ENCODE results near the gene ABO.
A peak's percentile ranks its signal among the peaks of the same experiment; 100 is the strongest.
"Not testable (repeated sequence)": the region's sequence is repeated elsewhere in the genome, so short reads cannot be mapped to it uniquely, and the experiment has no call there.

ABO gene

GRCh38 chr9:133251773-133252172 lies 23.2 kb downstream of the ABO start:
- in situ Hi-C loops (cut with MboI; ENCODE audit: low sequenced_read_pairs, unreplicated experiment): no loop called here
- TF ChIP-seq CTCF (IDR thresholded peaks at IDR 0.05; ENCODE audit: borderline replicate concordance, control extremely low read depth, extremely low read depth, insufficient read depth, missing control alignments): no peak
- peak; percentile 25 for DNase-seq (ENCODE audit: low spot score)

GRCh38 chr9:133251221-133251620 lies 23.8 kb downstream of the ABO start:
- in situ Hi-C loops (cut with MboI; ENCODE audit: low sequenced_read_pairs, unreplicated experiment); DNase-seq (ENCODE audit: low spot score): not testable (repeated sequence)

- no peak for DNase-seq (ENCODE audit: low spot score)
- no peak for TF ChIP-seq CTCF (IDR thresholded peaks at IDR 0.05; ENCODE audit: borderline replicate concordance, control extremely low read depth, extremely low read depth, insufficient read depth, missing control alignments)
- in situ Hi-C loops (cut with MboI; ENCODE audit: low sequenced_read_pairs, unreplicated experiment): no loop called here
Measured at GRCh38 chr9:133250741-133251170, 24.2 kb downstream of the ABO start.

GRCh38 chr9:133249337-133249736 lies 25.7 kb downstream of the ABO start:
- no peak for DNase-seq (ENCODE audit: low spot score)
- no peak for TF ChIP-seq CTCF (IDR thresholded peaks at IDR 0.05; ENCODE audit: borderline replicate concordance, control extremely low read depth, extremely low read depth, insufficient read depth, missing control alignments)
- in situ Hi-C loops (cut with MboI; ENCODE audit: low sequenced_read_pairs, unreplicated experiment): no loop called here

- no peak for DNase-seq (ENCODE audit: low spot score)
- TF ChIP-seq CTCF (IDR thresholded peaks at IDR 0.05; ENCODE audit: borderline replicate concordance, control extremely low read depth, extremely low read depth, insufficient read depth, missing control alignments): no peak
- in situ Hi-C loops (cut with MboI; ENCODE audit: low sequenced_read_pairs, unreplicated experiment): no loop called here
Measured at GRCh38 chr9:133248726-133249295, 26.2 kb downstream of the ABO start.

GRCh38 chr9:133247632-133248031 lies 27.4 kb downstream of the ABO start:
- TF ChIP-seq CTCF (IDR thresholded peaks at IDR 0.05; ENCODE audit: borderline replicate concordance, control extremely low read depth, extremely low read depth, insufficient read depth, missing control alignments): no peak
- in situ Hi-C loops (cut with MboI; ENCODE audit: low sequenced_read_pairs, unreplicated experiment): no loop called here
- DNase-seq (ENCODE audit: low spot score): no peak

GRCh38 chr9:133246991-133247390 lies 28.0 kb downstream of the ABO start:
- in situ Hi-C loops (cut with MboI; ENCODE audit: low sequenced_read_pairs, unreplicated experiment): no loop called here
- no peak for DNase-seq (ENCODE audit: low spot score)
- no peak for TF ChIP-seq CTCF (IDR thresholded peaks at IDR 0.05; ENCODE audit: borderline replicate concordance, control extremely low read depth, extremely low read depth, insufficient read depth, missing control alignments)

Data from GM13976 (cell line).